H1 (cell line): Measurements from ENCODE around the gene REG1A. TPM values are rescaled to one million over a fixed set of nuclear protein-coding genes. Genes with fewer than 3 reads are reported as not detected.

Source experiments
- CTCF ChIA-PET: fragments of 300-600 bp; sonication (Branson Sonifier 250); formaldehyde crosslinking; loops from one replicate; lab custom pipeline; 2021; ENCODE audit not compliant: partially characterized antibody; lab: Charles Lee
- POLR2A ChIA-PET: fragments of 300-600 bp; sonication (Branson Sonifier 250); formaldehyde crosslinking; loops from one replicate; lab custom pipeline; 2021; ENCODE audit warnings: inconsistent platforms; ENCODE audit not compliant: partially characterized antibody; lab: Charles Lee
- DNase-seq, 2 experiments: peaks; one replicate each; pipeline versions ENCODE4 v3.0.0 to v3.0.0-alpha.2; 2010 to 2022; ENCODE audit warnings: low spot score in 2 of 2, low read depth in 1 of 2, mixed read lengths in 1 of 2
- FAIRE-seq: peaks from 2 replicates; lab custom pipeline; 2011; peaks lifted over from hg19 to GRCh38; lab: Jason Lieb, UNC
- H2AFZ ChIP-seq: 2 replicates; pipeline ENCODE4 v1.8.1; 2012; ENCODE audit warnings: low read length, inconsistent platforms
- H2AK5ac ChIP-seq: 2 replicates; pipeline ENCODE4 v1.6.1; 2013; ENCODE audit warnings: low read depth, low read length
- H2BK120ac ChIP-seq: replicated peaks from 2 replicates; pipeline ENCODE3; 2013; ENCODE audit warnings: low read depth, low read length, inconsistent platforms
- H2BK12ac ChIP-seq: 2 replicates; pipeline ENCODE4 v1.6.1; 2013; ENCODE audit warnings: low read depth, low read length
- H2BK15ac ChIP-seq: 2 replicates; pipeline ENCODE4 v1.6.1; 2013; ENCODE audit warnings: low read length
- H2BK20ac ChIP-seq: 2 replicates; pipeline ENCODE4 v1.6.1; 2013; ENCODE audit warnings: low read length
- H2BK5ac ChIP-seq: 2 replicates; pipeline ENCODE4 v1.6.1; 2013; ENCODE audit warnings: low read depth, low read length
- H3K14ac ChIP-seq: 2 replicates; pipeline ENCODE4 v1.6.1; 2013; ENCODE audit warnings: inconsistent platforms; ENCODE audit not compliant: insufficient read length
- H3K18ac ChIP-seq: 2 replicates; pipeline ENCODE4 v1.6.1; 2013; ENCODE audit warnings: low read length; ENCODE audit errors: extremely low read depth
- H3K23ac ChIP-seq: 2 replicates; pipeline ENCODE4 v1.6.1; 2013; ENCODE audit warnings: inconsistent platforms; ENCODE audit not compliant: insufficient read length
- H3K23me2 ChIP-seq: 2 replicates; pipeline ENCODE4 v1.6.1; 2013; ENCODE audit warnings: low read depth, low read length
- H3K27ac ChIP-seq: 2 replicates; pipeline ENCODE4 v1.6.1; 2011; ENCODE audit warnings: low read depth, low read length, inconsistent platforms
- H3K27me3 ChIP-seq, 4 experiments: replicated peaks in 1 of 4; 1 replicate in 1 of 4; 2 replicates in 3 of 4; pipeline versions ENCODE4 v1.6.1 to v1.8.1; 2011 to 2013; ENCODE audit warnings: low read length in 3 of 4, mild to moderate bottlenecking in 3 of 4, inconsistent platforms in 2 of 4, mixed read lengths in 2 of 4, moderate library complexity in 1 of 4; ENCODE audit not compliant: control insufficient read depth in 3 of 4, insufficient read depth in 3 of 4; ENCODE audit errors: extremely low read depth in 1 of 4
- H3K36me3 ChIP-seq, 4 experiments: 2 replicates each; pipeline versions ENCODE4 v1.6.1 to v1.8.1; 2011 to 2013; ENCODE audit warnings: mild to moderate bottlenecking in 4 of 4, low read length in 3 of 4, moderate library complexity in 2 of 4, control low read depth in 1 of 4, inconsistent platforms in 1 of 4; ENCODE audit not compliant: insufficient read depth in 4 of 4, control insufficient read depth in 2 of 4
- H3K4ac ChIP-seq: replicated peaks from 2 replicates; pipeline ENCODE3; 2013; ENCODE audit warnings: low read length, low read depth, mixed read lengths, inconsistent platforms; ENCODE audit not compliant: insufficient read length
- H3K4me1 ChIP-seq, 4 experiments: replicated peaks in 1 of 4; 1 replicate in 1 of 4; 2 replicates in 3 of 4; pipeline versions ENCODE4 v1.6.1 to v1.8.1; 2011 to 2013; ENCODE audit warnings: low read length in 3 of 4, inconsistent platforms in 2 of 4, mixed read lengths in 1 of 4; ENCODE audit not compliant: insufficient read depth in 4 of 4, control insufficient read depth in 3 of 4
- H3K4me2 ChIP-seq, 2 experiments: 2 replicates each; pipeline versions ENCODE4 v1.6.1 to v1.8.1; 2011 to 2013; ENCODE audit warnings: low read depth in 2 of 2, low read length in 2 of 2, control low read depth in 1 of 2, inconsistent platforms in 1 of 2, mild to moderate bottlenecking in 1 of 2; ENCODE audit not compliant: insufficient read depth in 1 of 2
- H3K4me3 ChIP-seq, 4 experiments: fragments of 200-600, 300-600 bp in 1 of 4; sonication (generic), shearing (Covaris generic), sonication (Bioruptor Twin) in 1 of 4; 2 replicates each; pipeline versions ENCODE4 v1.5.1 to v1.8.1; 2011 to 2016; ENCODE audit warnings: low read length in 4 of 4, low read depth in 3 of 4, control low read depth in 2 of 4, inconsistent platforms in 2 of 4, mild to moderate bottlenecking in 2 of 4, mixed read lengths in 1 of 4, moderate library complexity in 1 of 4; ENCODE audit not compliant: insufficient read depth in 2 of 4; ENCODE audit errors: extremely low read depth in 1 of 4
- H3K56ac ChIP-seq: replicated peaks from 2 replicates; pipeline ENCODE3; 2013; ENCODE audit warnings: low read depth, mild to moderate bottlenecking, mixed read lengths, low read length, inconsistent platforms; ENCODE audit not compliant: insufficient read length
- H3K79me1 ChIP-seq: 2 replicates; pipeline ENCODE4 v1.6.1; 2013; ENCODE audit warnings: low read depth, low read length, control low read depth
- H3K79me2 ChIP-seq, 2 experiments: 2 replicates each; pipeline versions ENCODE4 v1.6.1 to v1.8.1; 2012 to 2013; ENCODE audit warnings: low read length in 2 of 2, mild to moderate bottlenecking in 2 of 2, inconsistent platforms in 1 of 2; ENCODE audit not compliant: insufficient read depth in 2 of 2, control insufficient read depth in 1 of 2
- H3K9ac ChIP-seq, 4 experiments: replicated peaks in 1 of 4; 1 replicate in 1 of 4; 2 replicates in 3 of 4; pipeline versions ENCODE4 v1.6.1 to v1.8.1; 2011 to 2013; ENCODE audit warnings: low read depth in 3 of 4, low read length in 3 of 4, control low read depth in 2 of 4, mild to moderate bottlenecking in 2 of 4, moderate library complexity in 2 of 4, inconsistent platforms in 1 of 4; ENCODE audit errors: extremely low read depth in 1 of 4
- H3K9me3 ChIP-seq, 2 experiments: 2 replicates each; pipeline versions ENCODE4 v1.6.1 to v1.8.1; 2012 to 2013; ENCODE audit warnings: mild to moderate bottlenecking in 2 of 2, moderate library complexity in 2 of 2, control low read depth in 1 of 2, inconsistent platforms in 1 of 2, low read depth in 1 of 2, low read length in 1 of 2, mixed read lengths in 1 of 2; ENCODE audit not compliant: insufficient read depth in 2 of 2
- H4K20me1 ChIP-seq, 2 experiments: replicated peaks in 1 of 2; 2 replicates each; pipeline versions ENCODE3 to v1.8.1; 2011 to 2013; ENCODE audit warnings: inconsistent platforms in 2 of 2, low read length in 2 of 2, mild to moderate bottlenecking in 1 of 2; ENCODE audit not compliant: insufficient read depth in 2 of 2, control insufficient read depth in 1 of 2
- H4K5ac ChIP-seq: 2 replicates; pipeline ENCODE4 v1.6.1; 2013; ENCODE audit warnings: low read length, low read depth, mixed read lengths, inconsistent platforms; ENCODE audit not compliant: insufficient read length
- H4K8ac ChIP-seq: 2 replicates; pipeline ENCODE4 v1.8.0; 2013; ENCODE audit warnings: mild to moderate bottlenecking, moderate library complexity, low read length, inconsistent platforms; ENCODE audit not compliant: insufficient read depth; ENCODE audit errors: extremely low read depth
- H4K91ac ChIP-seq: replicated peaks from 2 replicates; pipeline ENCODE3; 2013; ENCODE audit warnings: low read length, mixed read lengths, inconsistent platforms; ENCODE audit not compliant: insufficient read length
- GABPA ChIP-seq: IDR thresholded peaks from 2 replicates; pipeline ENCODE4 v1.6.1; 2011; ENCODE audit warnings: mild to moderate bottlenecking, low read length, moderate library complexity, borderline replicate concordance; ENCODE audit not compliant: insufficient read depth
- MAFK ChIP-seq: IDR thresholded peaks from 2 replicates; pipeline ENCODE4 v1.6.1; 2012; ENCODE audit warnings: low read depth, mild to moderate bottlenecking, improper control_type of control experiment, low read length
- MAX ChIP-seq: IDR thresholded peaks from 2 replicates; pipeline ENCODE4 v1.6.1; 2012; ENCODE audit warnings: inconsistent platforms
- SP2 ChIP-seq: IDR thresholded peaks from 2 replicates; pipeline ENCODE4 v1.6.1; 2012; ENCODE audit warnings: mild to moderate bottlenecking, low read length, inconsistent platforms
- USF2 ChIP-seq: IDR thresholded peaks from 2 replicates; pipeline ENCODE4 v1.6.1; 2011; ENCODE audit warnings: low read length, improper control_type of control experiment
- WGBS, 2 experiments: shearing (Covaris generic) in 1 of 2; methylation state at CpG; one replicate each; pipeline versions ENCODE4 v1.1.6 to v1.1.7; 2013 to 2015; ENCODE audit warnings: low lambda C conversion rate in 2 of 2, mixed read lengths in 2 of 2, inconsistent platforms in 1 of 2, low coverage in 1 of 2, missing lambda C conversion rate in 1 of 2; ENCODE audit not compliant: insufficient replicate concordance in 2 of 2, insufficient coverage in 1 of 2, insufficient read length in 1 of 2; ENCODE audit errors: extremely low coverage in 1 of 2, missing lambda C conversion rate in 1 of 2; 5-methylcytosine and 5-hydroxymethylcytosine counted together
- polyA plus RNA-seq, 7 experiments: library from polyadenylated mRNA; depleted of rRNA in 3 of 7; stranded (reverse) in 5 of 7; unstranded in 2 of 7; fragments of >200 nt in 5 of 7; fragments of 200-250 nt in 2 of 7; gene quantifications; 1 replicate in 5 of 7; 2 replicates in 1 of 7; 4 replicates in 1 of 7; pipeline versions ENCODE4 v1.2.1 to v1.2.3, GENCODE V29; 2011 to 2013; ENCODE audit warnings: missing spikeins in 2 of 7, mixed read lengths in 2 of 7
- total RNA-seq: library from RNA; stranded (reverse); fragmentation: NEBNext Ultra II Directional; extraction: Animal tissue kit (Norgen Biotek cat#: 25700); gene quantifications from 2 replicates; pipeline ENCODE4 v1.2.1, GENCODE V29; 2021

REG1A gene
- total and polyA plus RNA-seq, 2 of the 8 experiments (the other 6 are each of a cell fraction or from before 2014, with no cell fraction given): not detected

GRCh38 chr2:79099140-79099686, 21.1 kb upstream of the REG1A start:
- H2BK12ac ChIP-seq: no peak overlapping the region
- H3K4me2 ChIP-seq: no peak overlapping the region
- no peak overlapping the region for H3K4ac ChIP-seq
- H2BK120ac ChIP-seq: no peak overlapping the region
- H3K9ac ChIP-seq: no peak overlapping the region
- no peak overlapping the region for H2AK5ac ChIP-seq
- ChIA-PET POLR2A (interaction anchor here (0.8 kb wide), 1 partner anchor 42 kb away, joined by 4 read pairs; no protein-coding TSS in a partner anchor), CTCF (interaction anchor here (1.0 to 1.7 kb wide), 3 partner anchors 11 to 121 kb away, joined by 3 to 5 read pairs (median 3); partner anchors contain the start of gene REG1B)
- H3K14ac ChIP-seq: no peak overlapping the region
- no peaks in the 10 kb centered on the region for H3K27me3 ChIP-seq
- H3K79me2 ChIP-seq: no peaks in the 10 kb centered on the region
- H3K9me3 ChIP-seq: peaks cover 9 to 11% of the 10 kb centered on the region in 2 experiments; a peak in 3 of 4 replicates
- H4K5ac ChIP-seq: no peak overlapping the region
- H2BK15ac ChIP-seq: no peak overlapping the region
- H3K4me3 ChIP-seq: no peak overlapping the region
- H3K27ac ChIP-seq: no peak overlapping the region
- no peak overlapping the region for H4K91ac ChIP-seq
- H3K18ac ChIP-seq: no peak overlapping the region
- FAIRE-seq (no peak), DNase-seq (no peak)
- H2AFZ ChIP-seq: peak overlapping the region; percentile 79; the same call in 1 of the 2 replicates
- peaks cover 2% of the 10 kb centered on the region; the same call in 1 of the 2 replicates for H3K23me2 ChIP-seq
- H2BK5ac ChIP-seq: no peak overlapping the region
- no peaks in the 10 kb centered on the region for H4K20me1 ChIP-seq
- no peak overlapping the region for H3K23ac ChIP-seq
- H3K36me3 ChIP-seq: no peaks in the 10 kb centered on the region
- no peak overlapping the region for H2BK20ac ChIP-seq
- no peaks in the 10 kb centered on the region for H3K4me1 ChIP-seq
- no peaks in the 10 kb centered on the region for H3K79me1 ChIP-seq
- 93% methylated on average over 5 of the region's 7 CpGs; no CpG with 5 or more reads in 1 of the 2 experiments for WGBS, 2 experiments
- H4K8ac ChIP-seq: no peak overlapping the region
- H3K56ac ChIP-seq: no peak overlapping the region
- TF ChIP-seq SP2 (no peak), MAFK (no peak), USF2 (no peak), GABPA (no peak), MAX (no peak)
